Measurements from ENCODE around the gene LRRC70. TPM values are rescaled to one million over a fixed set of nuclear protein-coding genes. Genes with fewer than 3 reads are reported as not detected.

LRRC70 gene
- total and polyA plus RNA-seq, 12 donors: 0.72 to 8.2 (median 3.4) TPM; not detected in 1

GRCh38 chr5:62568800-62569432, 9.7 kb upstream of the LRRC70 start:
- 96 to 100% (median 99%) methylated on average over 2 of the region's 2 CpGs for WGBS, 4 donors
- H3K27me3 ChIP-seq: no peaks in the 10 kb centered on the region
- DNase-seq: no peak
- H3K4me3 ChIP-seq: no peak overlapping the region
- no peaks in the 10 kb centered on the region for H3K36me3 ChIP-seq (replicated peaks in 1 of 2)
- no peaks in the 10 kb centered on the region for H3K4me1 ChIP-seq (replicated peaks in 1 of 2)
- H3K9me3 ChIP-seq (replicated peaks in 1 of 3): peaks cover 0 to 5% (median 0%) of the 10 kb centered on the region in 3 donors
- TF ChIP-seq POLR2A (IDR thresholded peaks at IDR 0.05): no peak
- no peak for TF ChIP-seq CTCF (IDR thresholded peaks at IDR 0.05)
- H3K27ac ChIP-seq: no peak overlapping the region
- intact Hi-C loops (cut with DNase I): no loop called here

DNA sequence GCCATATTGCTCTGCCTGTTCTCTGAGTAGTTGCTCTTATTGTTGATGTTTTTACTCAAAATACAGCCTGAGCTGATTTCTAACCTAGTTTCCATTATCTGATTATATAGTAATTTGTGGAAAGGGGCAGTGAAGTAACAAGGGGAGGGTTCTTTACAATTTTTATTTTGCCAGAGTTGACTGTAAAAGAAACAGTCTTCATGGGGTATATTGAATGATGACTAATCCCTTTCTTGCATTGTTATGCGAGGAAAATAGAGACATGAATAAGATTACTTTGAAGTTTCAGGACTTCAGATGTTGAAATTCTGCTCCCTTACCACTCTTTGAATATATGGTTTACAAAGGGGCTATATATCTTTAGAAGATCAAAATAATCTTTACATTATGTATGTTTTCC, 9.1 kb upstream of the LRRC70 start:
- Histone ChIP-seq H3K4me1 (replicated peaks in 1 of 2) (no peaks in the 10 kb centered on the region), H3K9me3 (replicated peaks in 1 of 3) (peaks cover 0 to 5% (median 0%) of the 10 kb centered on the region in 3 donors), H3K27ac (no peak overlapping the region), H3K27me3 (no peaks in the 10 kb centered on the region), H3K36me3 (replicated peaks in 1 of 2) (no peaks in the 10 kb centered on the region), H3K4me3 (no peak overlapping the region)
- WGBS, 4 donors: 68 to 86% (median 76%) methylated on average over 1 of the region's 1 CpG
- no peak for DNase-seq
- TF ChIP-seq CTCF (IDR thresholded peaks at IDR 0.05) (no peak), POLR2A (IDR thresholded peaks at IDR 0.05) (no peak)
- intact Hi-C loops (cut with DNase I): no loop called here

- TF ChIP-seq CTCF (IDR thresholded peaks at IDR 0.05): no peak
- no peak for TF ChIP-seq POLR2A (IDR thresholded peaks at IDR 0.05)
- 81 to 94% (median 86%) methylated on average over 9 of the region's 9 CpGs for WGBS, 4 donors
- no peak for DNase-seq
- Histone ChIP-seq H3K27ac (no peak overlapping the region), H3K36me3 (replicated peaks in 1 of 2) (no peaks in the 10 kb centered on the region), H3K4me1 (replicated peaks in 1 of 2) (peaks cover 0 to 4% of the 10 kb centered on the region in 2 donors), H3K9me3 (replicated peaks in 1 of 3) (no peaks in the 10 kb centered on the region), H3K27me3 (no peaks in the 10 kb centered on the region), H3K4me3 (no peak overlapping the region)
- intact Hi-C loops (cut with DNase I): no loop called here
Observed at GRCh38 chr5:62572918-62573514, 5.6 kb upstream of the LRRC70 start.

GRCh38 chr5:62574599-62574998, 4.0 kb upstream of the LRRC70 start:
- intact Hi-C loops (cut with DNase I): no loop called here
- no peak overlapping the region for H3K27ac ChIP-seq
- peaks cover 0 to 4% of the 10 kb centered on the region in 2 donors for H3K4me1 ChIP-seq (replicated peaks in 1 of 2)
- H3K36me3 ChIP-seq (replicated peaks in 1 of 2): no peaks in the 10 kb centered on the region
- 65 to 76% (median 71%) methylated on average over 2 of the region's 2 CpGs for WGBS, 4 donors
- no peak overlapping the region for H3K4me3 ChIP-seq
- H3K9me3 ChIP-seq (replicated peaks in 1 of 3): no peaks in the 10 kb centered on the region
- DNase-seq: no peak
- TF ChIP-seq CTCF (IDR thresholded peaks at IDR 0.05) (no peak), POLR2A (IDR thresholded peaks at IDR 0.05) (no peak)
- H3K27me3 ChIP-seq: no peaks in the 10 kb centered on the region

Data from adrenal gland (tissue), 12 donors.